Mesenteric fat pad (tissue), 1 donor: ENCODE data around the gene USP14. TPM values are rescaled to one million over a fixed set of nuclear protein-coding genes. Genes with fewer than 3 reads are reported as not detected.
"Not testable (repeated sequence)": the region's sequence is repeated elsewhere in the genome, so short reads cannot be mapped to it uniquely, and the experiment has no call there.

Experiments used
- DNase-seq: peaks from one replicate; pipeline ENCODE4 v3.0.0-alpha.2; 2020; ENCODE audit warnings: low spot score
- long read RNA-seq: library from polyadenylated mRNA; unstranded; transcript quantifications from one replicate; pipeline ENCODE4 v2.0.0, GENCODE V29; 2020
- total RNA-seq: library from RNA; stranded (reverse); fragmentation: NEBNext Ultra II Directional; extraction: Animal tissue kit (Norgen Biotek cat#: 25700); gene quantifications from one replicate; pipeline ENCODE4 v1.2.1, GENCODE V29; 2021
- donor health status: DM: yes; HTN: yes; CAD: no.

The USP14 gene
- 62.9 TPM for total RNA-seq
- long read RNA-seq, full-length matches to known transcripts = 162 of 183 reads
- long read RNA-seq, partial matches to known transcripts = 12 of 183 reads
- long read RNA-seq, other reads (novel, unspliced or antisense) = 9 of 183 reads

DNA sequence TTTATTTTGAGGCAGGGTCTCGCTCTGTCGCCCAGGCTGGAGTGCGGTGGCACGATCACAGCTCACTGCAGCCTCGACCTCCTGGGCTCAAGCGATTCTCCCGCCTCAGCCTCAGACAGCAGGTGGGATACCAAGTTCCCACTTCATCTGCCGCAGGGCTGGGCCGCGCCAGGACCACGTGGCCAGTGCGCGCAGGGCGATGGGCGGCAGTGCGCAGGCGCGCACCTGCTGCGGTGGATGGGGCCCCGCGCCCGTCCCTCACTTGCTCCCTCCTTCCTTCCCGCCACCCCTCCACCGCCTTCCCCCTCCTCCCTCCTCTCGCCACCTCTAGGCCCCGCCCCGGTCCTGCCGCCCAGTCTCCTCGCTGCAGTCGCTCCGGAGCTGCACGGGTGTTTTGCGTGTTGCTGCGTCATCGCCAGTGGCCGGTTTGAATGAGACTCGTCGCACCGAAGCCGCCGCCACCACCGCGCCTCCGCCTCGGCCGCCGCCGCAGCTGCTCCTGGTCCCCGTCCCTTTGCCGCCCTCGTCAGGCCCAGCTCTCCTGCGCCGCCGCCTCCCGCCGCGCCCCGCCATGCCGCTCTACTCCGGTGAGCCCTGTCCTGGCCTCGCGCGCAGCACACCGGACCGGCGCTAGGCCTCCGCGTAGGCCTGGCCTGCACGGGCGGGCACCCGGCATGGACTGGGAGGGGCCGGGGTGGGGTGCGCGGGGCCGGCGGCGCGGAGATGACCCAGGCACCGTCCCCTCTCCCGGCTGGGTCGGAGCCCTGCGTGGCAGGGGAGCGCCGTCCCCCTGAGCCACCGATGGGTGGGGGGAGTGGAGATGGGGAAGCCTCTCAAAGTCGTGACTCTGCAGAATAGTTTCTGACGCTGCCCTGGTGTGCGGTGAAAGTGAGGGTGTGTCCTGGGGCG is at the start of gene USP14:
Gene USP14 (plus strand): TSS at position 430 of the 909 bp plus-strand sequence. CDS start 142 bp downstream, at position 572.
- DNase-seq = peak; percentile 98

DNA sequence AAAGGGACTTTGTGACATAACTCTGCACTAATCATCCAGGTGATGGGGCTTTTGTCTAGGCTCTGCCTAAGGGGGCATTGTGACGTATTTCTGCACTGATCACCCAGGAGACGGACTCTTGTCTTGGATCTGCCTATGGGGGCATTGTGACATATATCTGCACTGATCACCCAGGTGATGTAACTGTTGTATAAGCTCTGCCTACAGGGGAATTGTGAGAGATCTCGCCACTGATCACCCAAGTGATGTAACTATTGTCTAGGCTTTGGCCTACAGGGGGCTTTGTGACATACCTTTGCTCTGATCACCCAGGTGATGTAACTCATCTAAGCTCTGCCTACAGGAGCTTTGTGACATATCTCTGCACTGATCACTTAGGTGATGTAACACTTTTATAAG is 49.7 kb upstream of the USP14 start:
- not testable (repeated sequence) for DNase-seq

DNA sequence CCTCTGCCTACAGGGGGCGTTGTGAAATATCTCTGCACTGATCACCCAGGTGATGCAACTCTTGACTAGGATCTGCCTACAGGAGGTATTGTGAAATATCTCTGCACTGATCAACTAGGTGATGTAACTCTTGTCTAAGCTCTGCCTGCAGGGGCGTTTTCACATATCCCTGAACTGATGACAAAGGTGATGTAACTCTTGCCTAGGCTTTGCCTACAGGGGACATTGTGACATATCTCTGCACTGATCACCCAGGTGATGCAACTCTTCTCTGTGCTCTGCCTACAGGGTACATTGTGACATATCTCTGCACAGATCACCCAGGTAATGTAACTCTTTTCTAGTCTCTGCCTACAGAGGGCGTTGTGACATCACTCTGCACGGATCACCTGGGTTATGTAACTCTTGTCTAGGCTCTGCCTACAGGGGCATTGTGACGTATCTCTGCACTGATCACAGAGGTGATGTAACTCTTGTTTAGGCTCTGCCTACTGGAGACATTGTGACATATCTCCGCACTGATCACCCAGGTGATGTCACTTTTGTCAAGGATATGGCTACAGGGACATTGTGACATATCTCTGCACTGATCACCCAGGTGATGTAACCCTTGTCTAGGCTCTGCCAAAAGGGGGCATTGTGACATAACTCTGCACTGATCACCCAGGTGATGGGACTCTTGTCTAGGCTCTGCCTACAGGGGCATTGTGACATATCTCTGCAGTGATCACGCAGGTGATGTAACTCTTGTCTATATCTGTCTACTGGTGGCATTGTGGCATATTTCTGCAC is 49.0 kb upstream of the USP14 start:
- not testable (repeated sequence) for DNase-seq

DNA sequence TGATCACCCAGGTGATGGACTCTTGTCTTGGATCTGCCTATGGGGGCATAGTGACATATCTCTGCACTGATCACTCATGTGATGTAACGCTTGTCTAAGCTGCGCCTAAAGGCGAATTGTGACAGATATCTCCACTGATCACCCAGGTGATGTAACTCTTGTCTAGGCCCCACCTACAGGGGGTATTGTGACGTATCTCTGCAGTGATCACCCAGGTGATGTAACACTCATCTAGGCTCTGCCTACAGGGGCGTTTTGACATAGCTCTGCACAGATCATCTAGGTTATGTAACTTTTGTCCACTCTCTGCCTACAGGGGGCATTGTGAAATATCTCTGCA is 48.5 kb upstream of the USP14 start:
- not testable (repeated sequence) for DNase-seq

DNA sequence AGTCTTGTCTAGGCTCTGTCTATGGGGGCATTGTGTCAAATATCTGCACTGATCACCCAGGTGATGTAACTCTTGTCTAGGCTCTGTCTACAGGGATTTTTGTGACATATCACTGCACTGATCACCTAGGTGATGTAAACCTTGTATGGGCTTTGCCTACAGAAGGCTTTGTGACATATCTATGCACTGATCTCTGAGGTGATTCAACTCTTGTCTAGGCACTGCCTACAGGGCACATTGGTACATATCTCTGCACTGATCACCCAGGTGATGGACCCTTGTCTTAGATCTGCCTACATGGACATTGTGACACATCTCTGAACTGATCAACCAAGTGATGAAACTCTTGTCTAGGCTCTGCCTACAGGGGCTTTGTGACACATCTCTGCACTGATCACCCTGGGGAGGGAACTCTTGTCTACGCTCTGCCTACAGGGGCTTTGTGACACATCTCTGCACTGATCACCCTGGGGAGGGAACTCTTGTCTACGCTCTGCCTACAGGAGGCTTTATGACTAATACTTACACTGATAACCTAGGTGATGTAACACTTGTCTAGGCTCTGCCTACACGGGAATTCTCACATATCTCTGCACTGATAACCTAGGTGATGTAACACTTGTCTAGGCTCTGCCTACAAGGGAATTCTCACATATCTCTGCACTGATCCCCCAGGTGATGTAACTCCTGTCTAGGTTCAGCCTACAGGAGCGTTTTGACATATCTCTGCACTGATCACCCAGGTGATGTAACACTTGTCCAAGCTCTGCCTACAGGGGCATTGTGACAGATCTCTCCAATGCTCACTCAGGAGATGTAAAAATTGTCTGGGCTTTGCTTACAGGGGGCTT is 47.8 kb upstream of the USP14 start:
- DNase-seq = not testable (repeated sequence)

DNA sequence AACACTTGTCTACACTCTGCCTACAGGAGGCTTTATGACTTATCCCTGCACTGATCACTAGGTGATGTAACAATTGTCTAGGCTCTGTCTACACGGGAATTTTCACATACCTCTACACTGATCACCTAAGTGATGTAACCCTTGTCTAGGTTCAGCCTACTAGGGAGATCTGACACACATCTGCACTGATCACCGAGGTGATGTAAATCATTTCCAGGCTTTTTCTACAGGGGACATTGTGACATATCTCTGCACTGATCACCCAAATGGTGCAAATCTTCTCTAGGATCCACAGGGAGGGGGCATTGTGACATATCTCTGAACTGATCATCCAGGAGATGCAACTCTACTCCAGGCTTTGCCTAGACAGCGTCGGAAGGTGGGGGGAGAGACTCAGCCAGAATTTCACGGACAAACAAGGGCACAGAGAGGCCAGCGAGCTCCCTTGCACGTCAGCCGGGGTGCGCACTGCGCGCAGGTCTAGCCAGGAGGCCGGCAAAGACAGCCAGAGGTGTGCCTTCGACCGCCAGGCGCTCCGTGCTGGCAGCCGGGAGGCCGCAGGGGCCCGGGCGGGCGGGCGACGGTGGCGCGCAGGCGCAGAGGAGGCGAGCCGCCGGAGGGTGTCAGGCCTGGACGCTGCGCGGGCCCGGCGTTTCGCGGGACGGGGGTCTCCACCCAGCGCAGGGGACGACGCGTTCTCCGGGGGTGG is 46.9 kb upstream of the USP14 start:
- peak; percentile 92 for DNase-seq

DNA sequence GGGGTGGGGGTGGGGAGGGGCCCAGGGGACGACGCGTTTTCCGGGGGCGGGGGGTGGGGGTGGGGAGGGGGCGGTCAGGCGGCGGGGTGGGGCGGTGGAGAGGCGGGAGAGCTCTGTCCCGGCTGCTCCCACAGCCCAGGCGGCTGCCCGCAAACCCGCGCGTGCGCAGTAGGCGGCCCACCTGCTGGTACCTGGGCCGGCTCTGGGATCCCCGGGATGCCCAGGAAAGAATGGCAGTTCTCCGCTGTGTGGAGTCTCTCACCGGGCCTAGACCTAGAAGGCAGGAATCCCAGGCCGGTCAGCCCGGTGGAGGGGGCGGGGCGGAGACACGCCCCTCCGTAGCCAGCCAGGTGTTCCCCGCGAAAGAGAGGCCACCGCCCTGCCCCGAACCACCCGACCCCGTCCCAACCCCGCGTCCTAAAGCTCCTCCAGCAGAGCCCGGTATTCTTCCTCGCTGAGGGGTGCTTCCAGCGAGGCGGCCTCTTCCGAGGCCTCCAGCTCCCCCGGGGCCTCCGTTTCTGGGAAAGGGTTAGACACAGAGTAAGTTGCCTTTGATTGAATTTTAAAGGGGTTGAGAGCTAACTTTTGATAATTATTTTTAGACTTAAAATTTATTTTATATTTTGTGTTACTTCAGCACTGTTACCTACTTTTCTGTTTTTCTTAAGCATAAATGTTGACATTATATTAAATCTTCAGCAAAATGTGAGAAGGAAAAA is 46.2 kb upstream of the USP14 start:
- DNase-seq = not testable (repeated sequence)

DNA sequence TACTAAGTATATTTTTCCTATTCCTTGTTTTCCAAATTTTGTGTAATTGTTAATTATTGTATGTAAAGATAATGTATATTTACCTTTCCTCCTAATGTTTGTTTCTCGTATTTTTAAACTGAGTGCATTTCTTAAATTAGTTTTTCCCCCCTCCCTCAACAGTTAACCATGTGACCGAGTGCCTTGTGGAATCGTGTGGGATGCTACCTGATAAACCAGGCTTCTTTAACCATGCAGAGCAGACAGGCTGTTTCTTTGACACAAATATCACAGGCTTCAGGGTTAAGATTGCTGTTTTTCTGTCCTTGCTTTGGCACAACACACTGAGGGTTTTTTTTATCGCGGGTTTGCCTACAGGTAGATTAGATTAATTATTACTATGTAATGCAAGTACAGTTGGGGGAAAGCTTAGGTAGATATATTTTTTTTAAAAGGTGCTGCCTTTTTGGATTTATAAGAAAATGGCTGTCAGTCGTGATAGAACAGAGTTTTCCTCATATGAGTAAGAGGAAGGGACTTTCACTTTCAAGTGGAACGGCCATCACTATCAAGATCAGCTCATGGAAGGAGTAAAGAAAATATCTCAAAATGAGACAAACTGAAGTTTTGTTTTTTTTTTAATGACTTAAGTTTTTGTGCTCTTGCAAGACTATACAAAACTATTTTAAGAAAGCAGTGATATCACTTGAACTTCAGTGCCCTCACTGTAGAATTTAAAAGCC is 37.7 kb upstream of the USP14 start:
- not testable (repeated sequence) for DNase-seq

DNA sequence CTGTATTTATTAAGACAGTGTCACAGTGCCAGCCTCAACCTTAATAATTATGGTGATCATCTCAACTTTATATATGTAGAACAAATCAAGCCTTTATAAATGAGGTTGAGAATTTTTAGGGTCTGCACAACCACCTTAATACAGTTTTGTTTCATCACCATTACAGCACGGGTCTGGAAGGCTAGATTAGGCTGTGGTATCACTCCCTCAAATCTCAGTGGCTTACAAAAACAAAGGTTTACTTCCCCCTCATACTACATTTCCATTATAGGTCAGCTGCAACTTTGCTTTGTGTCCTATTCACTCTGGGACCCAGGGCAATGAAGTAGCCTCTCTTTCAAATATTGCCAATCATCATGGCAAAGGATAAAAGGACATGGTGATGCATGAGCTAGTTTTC is 23.3 kb upstream of the USP14 start:
- no peak for DNase-seq

DNA sequence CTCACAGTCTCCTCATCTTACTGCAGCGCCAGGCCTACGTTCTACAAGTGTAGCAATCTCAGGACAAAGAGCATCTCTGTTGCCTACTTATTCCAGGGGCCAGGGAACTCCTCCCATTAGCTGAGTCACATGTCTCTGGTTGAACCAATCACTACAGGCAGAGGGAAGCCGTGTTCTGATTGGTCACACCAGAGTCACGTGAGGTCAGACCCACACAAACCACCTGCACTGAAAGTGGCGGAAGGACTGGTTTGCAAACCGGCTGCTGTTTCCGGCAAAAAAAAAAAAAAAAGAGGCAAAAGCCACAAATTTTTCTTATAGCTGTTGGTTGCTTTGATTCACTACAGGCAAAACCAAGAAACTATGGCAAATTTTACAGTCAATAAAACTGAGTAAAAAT is 21.9 kb upstream of the USP14 start:
- DNase-seq = no peak

DNA sequence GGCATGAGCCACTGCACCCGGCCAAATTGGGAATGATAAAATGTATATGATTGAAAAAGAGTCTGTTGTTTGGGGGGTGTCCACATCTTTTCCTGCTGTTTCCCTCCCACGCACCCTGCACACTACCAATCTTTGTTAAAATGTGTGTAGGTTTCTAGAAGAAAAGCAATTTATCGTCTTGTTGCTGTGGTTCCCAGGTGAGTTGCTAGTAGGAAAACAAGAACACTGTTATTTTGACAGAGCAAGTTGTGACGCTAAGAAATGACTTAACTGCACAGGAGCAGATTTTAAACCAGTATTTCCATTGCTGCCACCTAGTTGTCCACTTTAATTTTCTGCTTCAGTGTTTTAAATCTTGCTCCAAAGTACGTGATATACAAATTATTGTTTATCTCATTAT is 21.0 kb upstream of the USP14 start:
- DNase-seq = no peak

DNA sequence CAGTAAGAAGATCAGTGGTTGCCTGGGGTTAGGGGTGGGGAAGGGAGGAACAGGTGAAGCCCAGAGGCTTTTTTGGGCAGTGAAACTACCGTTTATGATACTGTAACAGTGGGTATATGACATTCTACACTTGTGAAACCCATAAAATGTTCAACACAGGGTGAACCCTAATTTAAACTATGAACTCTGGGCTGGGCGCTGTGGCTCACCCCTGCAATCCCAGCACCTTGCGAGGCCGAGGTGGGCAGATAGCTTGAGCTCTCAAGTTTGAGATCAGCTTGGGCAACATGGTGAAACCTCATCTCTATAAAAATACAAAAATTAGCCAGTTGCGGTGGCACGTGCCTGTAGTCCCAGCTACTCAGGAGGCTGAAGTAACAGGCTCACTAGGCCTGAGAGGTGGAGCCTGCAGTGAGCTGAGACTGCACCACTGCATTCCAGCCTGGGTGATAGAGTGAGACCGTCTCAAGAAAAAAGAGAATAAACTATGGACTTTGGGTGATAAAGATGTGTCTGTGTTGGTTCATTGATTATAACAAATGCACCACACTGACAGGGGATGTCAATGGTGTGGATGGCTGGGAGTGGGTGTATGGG is 17.6 kb upstream of the USP14 start:
- DNase-seq = no peak

DNA sequence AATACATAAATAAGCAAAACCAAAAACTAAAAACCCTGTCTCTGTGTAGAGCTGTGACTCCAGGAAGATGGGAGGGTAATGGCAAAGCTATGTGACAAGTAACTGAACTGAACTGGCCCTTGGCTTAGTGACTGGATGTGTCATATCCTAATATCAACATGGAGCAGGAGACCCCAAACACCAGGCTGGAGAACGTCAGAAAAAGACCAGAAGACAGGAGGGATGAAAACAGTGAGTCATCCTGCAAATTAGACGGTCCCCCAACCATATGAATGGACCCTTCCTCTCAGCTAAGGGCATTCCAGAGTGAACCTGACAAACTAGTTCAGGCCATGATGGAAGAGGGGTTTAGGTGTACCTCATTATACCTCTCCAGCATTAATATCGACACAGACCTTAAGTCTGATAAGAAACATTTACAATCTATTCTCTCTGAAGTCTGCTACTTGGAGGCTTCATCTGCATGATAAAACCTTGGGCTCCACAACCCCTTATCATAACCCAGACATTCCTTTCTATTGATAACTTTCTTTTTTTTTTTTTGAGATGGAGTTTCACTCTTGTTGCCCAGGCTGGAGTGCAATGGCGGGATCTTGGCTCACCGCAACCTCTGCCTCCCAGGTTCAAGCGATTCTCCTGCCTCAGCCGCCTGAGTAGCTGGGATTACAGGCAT is 15.6 kb upstream of the USP14 start:
- DNase-seq = not testable (repeated sequence)

DNA sequence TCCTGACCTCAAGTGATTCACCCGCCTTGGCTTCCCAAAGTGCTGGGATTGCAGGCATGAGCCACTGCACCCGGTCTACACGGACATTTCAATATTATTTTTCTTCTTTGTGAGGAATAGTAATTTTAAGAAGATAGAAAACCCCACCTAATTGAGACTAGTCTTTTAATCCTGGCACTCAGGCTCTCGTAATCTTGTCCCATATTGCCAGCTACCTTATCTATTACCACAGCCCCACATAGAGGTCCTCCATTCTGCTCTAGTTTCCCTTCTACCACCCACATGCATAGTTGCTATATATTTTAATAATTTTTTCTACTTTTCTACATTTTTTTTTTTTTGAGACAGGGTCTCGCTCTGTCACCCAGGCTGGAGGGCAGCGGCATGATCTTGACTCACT is 9.5 kb upstream of the USP14 start:
- no peak for DNase-seq

DNA sequence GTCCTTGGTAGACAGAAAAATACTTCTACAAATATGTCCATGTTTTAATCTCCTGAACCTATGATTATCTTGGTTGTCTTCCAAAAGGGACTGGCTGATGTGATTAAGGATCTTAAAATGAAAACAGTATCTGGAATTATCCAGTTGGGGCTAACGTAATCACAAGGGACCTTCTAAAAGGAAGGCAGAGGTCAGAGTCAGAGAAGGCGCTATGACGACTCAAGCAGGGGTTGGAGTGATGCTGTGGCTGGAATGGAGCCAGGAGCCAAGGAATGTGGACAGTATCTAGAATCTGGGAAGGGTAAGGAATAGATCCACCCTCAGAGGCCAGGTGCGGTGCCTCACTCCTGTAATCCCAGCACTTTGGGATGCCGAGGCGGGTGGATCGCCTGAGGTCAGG is 4.2 kb upstream of the USP14 start:
- no peak for DNase-seq

DNA sequence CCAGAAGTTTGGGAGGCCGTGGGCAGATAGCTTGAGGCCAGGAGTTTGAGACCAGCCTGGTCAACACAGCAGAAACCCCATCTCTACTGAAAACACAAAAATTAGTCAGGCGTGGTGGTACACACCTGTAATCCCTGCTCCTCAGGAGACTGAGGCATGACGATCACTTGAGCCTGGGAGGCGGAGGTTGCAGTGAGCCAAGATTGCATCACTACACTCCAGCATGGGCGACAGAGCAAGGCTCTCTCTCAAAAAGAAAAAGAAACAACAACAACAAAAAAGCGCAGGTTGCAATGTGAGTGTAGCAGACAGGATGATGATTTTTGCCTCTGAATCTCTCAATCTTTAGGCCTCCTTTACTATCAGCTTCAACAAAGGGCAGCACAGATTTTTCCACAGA is 2.7 kb upstream of the USP14 start:
- DNase-seq = no peak

DNA sequence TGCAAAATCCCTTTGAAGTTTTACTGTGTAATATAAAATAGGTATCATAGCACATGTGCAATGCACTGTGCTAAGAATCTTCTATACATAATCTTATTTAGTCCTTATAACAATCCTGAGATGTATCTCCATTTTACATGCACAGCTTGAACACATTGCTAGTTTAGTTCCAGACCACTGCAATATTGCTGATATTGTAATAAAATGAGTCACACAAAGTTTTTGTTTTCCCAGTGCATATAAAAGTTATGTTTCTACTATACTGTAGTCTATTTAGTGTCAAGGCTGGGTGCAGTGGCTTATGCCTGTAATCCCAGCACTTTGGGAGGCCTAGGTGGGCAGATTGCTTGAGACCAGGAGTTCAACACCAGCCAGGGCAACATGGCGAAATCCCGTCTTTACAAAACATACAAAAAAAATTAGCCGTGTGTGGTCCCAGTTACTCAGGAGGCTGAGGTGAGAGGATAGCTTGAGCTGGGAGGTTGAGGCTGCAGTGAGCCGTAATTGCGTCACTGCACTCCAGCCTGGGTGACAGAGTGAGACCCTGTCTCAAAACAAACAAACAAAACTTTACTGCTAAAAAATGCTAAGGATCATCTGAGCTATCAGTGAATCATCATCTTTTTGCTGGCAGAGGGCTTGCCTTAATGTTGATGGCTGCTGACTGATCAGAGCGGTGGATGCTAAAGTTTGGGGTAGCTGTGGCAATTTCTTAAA is 1.7 kb upstream of the USP14 start:
- DNase-seq = no peak
